Suprapubic skin (tissue), 4 donors: ENCODE data around the gene DDX19B. TPM values are rescaled to one million over a fixed set of nuclear protein-coding genes. Genes with fewer than 3 reads are reported as not detected.
"Not testable (repeated sequence)": the region's sequence is repeated elsewhere in the genome, so short reads cannot be mapped to it uniquely, and the experiment has no call there.

Experiments
- DNase-seq, 2 donors: peaks; one replicate each; pipeline ENCODE4 v3.0.0-alpha.2; 2019; ENCODE audit warnings: low spot score in 2 of 2
- H3K27ac ChIP-seq: fragments of 200-600 bp; sonication (generic); one replicate; pipeline ENCODE4 v1.5.1; 2019
- H3K27me3 ChIP-seq: fragments of 200-600 bp; sonication (generic); one replicate; pipeline ENCODE4 v1.5.1; 2019
- H3K36me3 ChIP-seq: fragments of 200-600 bp; sonication (generic); one replicate; pipeline ENCODE4 v1.5.1; 2019
- H3K4me1 ChIP-seq: fragments of 200-600 bp; sonication (generic); one replicate; pipeline ENCODE4 v1.5.1; 2019
- H3K4me3 ChIP-seq: fragments of 200-600 bp; sonication (generic); one replicate; pipeline ENCODE4 v1.5.1; 2019; ENCODE audit warnings: mild to moderate bottlenecking
- H3K9me3 ChIP-seq: fragments of 200-600 bp; sonication (generic); one replicate; pipeline ENCODE4 v1.5.1; 2019
- EP300 ChIP-seq: sonication (generic); formaldehyde crosslinking; IDR thresholded peaks from one replicate; pipeline ENCODE4 v1.6.1; 2017; ENCODE audit warnings: antibody characterized with exemption
- POLR2A ChIP-seq, 2 donors: fragments of 450-650 bp; IDR thresholded peaks; one replicate each; pipeline ENCODE4 v1.6.1; 2017; ENCODE audit warnings: antibody characterized with exemption in 2 of 2, mild to moderate bottlenecking in 2 of 2, moderate library complexity in 2 of 2
- POLR2AphosphoS5 ChIP-seq, 3 donors: sonication (generic); formaldehyde crosslinking; IDR thresholded peaks; one replicate each; pipeline ENCODE4 v1.6.1; 2017; ENCODE audit warnings: antibody characterized with exemption in 3 of 3
- WGBS: methylation state at CpG from one replicate; pipeline ENCODE4 v1.1.5; 2018; 5-methylcytosine and 5-hydroxymethylcytosine counted together
- total RNA-seq, 4 donors: library from RNA; depleted of rRNA; stranded (reverse); fragments of >200 nt; gene quantifications; one replicate each; pipeline ENCODE4 v1.1.0, GENCODE V29; 2016
- TF ChIP-seq, protein P1 (sequence below), 2 donors: fragments of 200-600 bp in 1 of 2; fragments of 450-650 bp in 1 of 2; sonication (generic) in 1 of 2; IDR thresholded peaks; one replicate each; pipeline ENCODE4 v1.5.1; 2016 to 2019; ENCODE audit warnings: antibody characterized with exemption in 2 of 2, mild to moderate bottlenecking in 1 of 2, moderate library complexity in 1 of 2

The DDX19B gene
- total RNA-seq, 4 donors from 2014 or later: 31.9 to 58.6 (median 43.6) TPM

GRCh38 chr16:70370145-70370544 is 71.2 kb downstream of the DDX19B start:
- 26% methylated on average over 10 of the region's 10 CpGs for WGBS
- not testable (repeated sequence) for H3K4me3 ChIP-seq, H3K9me3 ChIP-seq, DNase-seq, H3K27ac ChIP-seq, H3K27me3 ChIP-seq, H3K4me1 ChIP-seq
- H3K36me3 ChIP-seq: peaks cover 88% of the 10 kb centered on the region
- TF ChIP-seq, protein P1, sequence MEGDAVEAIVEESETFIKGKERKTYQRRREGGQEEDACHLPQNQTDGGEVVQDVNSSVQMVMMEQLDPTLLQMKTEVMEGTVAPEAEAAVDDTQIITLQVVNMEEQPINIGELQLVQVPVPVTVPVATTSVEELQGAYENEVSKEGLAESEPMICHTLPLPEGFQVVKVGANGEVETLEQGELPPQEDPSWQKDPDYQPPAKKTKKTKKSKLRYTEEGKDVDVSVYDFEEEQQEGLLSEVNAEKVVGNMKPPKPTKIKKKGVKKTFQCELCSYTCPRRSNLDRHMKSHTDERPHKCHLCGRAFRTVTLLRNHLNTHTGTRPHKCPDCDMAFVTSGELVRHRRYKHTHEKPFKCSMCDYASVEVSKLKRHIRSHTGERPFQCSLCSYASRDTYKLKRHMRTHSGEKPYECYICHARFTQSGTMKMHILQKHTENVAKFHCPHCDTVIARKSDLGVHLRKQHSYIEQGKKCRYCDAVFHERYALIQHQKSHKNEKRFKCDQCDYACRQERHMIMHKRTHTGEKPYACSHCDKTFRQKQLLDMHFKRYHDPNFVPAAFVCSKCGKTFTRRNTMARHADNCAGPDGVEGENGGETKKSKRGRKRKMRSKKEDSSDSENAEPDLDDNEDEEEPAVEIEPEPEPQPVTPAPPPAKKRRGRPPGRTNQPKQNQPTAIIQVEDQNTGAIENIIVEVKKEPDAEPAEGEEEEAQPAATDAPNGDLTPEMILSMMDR (IDR thresholded peaks at IDR 0.05): peak; percentile 26 to 59

DNA sequence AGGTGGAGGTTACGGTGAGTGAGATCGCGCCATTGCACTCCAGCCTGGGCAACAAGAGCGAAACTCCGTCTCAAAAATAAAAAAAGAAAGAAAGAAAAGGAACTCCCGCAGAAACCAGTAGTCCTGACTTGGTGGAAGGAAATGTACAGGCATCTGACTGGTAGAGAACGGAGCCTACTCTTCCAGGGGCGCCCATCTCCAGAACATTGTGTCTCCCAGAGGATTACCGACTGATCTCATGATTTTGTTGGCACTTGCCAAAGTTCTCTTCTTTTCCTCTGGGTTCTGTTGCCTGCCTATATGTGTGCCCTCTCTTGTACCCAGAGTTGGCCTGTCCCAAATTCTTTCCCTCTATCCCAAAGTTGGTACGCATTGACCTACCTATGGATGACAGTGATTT is 71.9 kb downstream of the DDX19B start:
- H3K36me3 ChIP-seq: peaks cover 85% of the 10 kb centered on the region
- H3K4me1 ChIP-seq: no peaks in the 10 kb centered on the region
- no peak for DNase-seq
- WGBS: 90% methylated on average over 10 of the region's 10 CpGs
- no peaks in the 10 kb centered on the region for H3K9me3 ChIP-seq
- no peak overlapping the region for H3K4me3 ChIP-seq
- H3K27me3 ChIP-seq: no peaks in the 10 kb centered on the region
- no peak overlapping the region for H3K27ac ChIP-seq
- TF ChIP-seq, protein P1 (IDR thresholded peaks at IDR 0.05): no peak
- TF ChIP-seq POLR2AphosphoS5 (IDR thresholded peaks at IDR 0.05): no peak

GRCh38 chr16:70372921-70373728 is 74.1 kb downstream of the DDX19B start:
- WGBS: 96% methylated on average over 22 of the region's 22 CpGs
- no peak overlapping the region for H3K27ac ChIP-seq
- no peak for TF ChIP-seq EP300
- TF ChIP-seq POLR2AphosphoS5 (IDR thresholded peaks at IDR 0.05): no peak
- TF ChIP-seq, protein P1 (IDR thresholded peaks at IDR 0.05): no peak
- TF ChIP-seq POLR2A (IDR thresholded peaks at IDR 0.05): no peak
- H3K4me3 ChIP-seq: no peak overlapping the region
- H3K27me3 ChIP-seq: no peaks in the 10 kb centered on the region
- DNase-seq: no peak
- peaks cover 69% of the 10 kb centered on the region for H3K36me3 ChIP-seq
- no peaks in the 10 kb centered on the region for H3K9me3 ChIP-seq
- no peaks in the 10 kb centered on the region for H3K4me1 ChIP-seq

DNA sequence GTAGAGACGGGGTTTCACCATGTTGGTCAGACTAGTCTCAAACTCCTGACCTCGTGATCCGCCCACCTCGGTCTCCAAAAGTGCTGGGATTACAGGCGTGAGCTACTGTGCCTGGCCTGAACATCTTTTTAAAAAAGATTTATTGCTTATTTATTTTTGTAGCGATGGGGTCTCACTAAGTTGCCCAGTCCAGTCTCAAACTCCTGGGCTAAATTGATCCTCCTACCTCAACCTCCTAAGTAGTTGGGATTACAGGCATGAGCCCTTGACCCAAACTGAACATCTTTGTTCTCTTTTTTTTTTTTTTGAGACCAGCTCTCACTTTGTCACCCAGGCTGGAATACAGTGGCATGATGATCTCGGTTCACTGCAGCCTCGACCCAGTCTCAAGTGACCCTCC is 75.2 kb downstream of the DDX19B start:
- no peak for DNase-seq
- no peak for TF ChIP-seq POLR2AphosphoS5 (IDR thresholded peaks at IDR 0.05)
- no peak for TF ChIP-seq POLR2A (IDR thresholded peaks at IDR 0.05)
- TF ChIP-seq, protein P1 (IDR thresholded peaks at IDR 0.05): no peak
- TF ChIP-seq EP300: no peak
- H3K27ac ChIP-seq: no peak overlapping the region
- no peak overlapping the region for H3K4me3 ChIP-seq
- WGBS: 89% methylated on average over 8 of the region's 8 CpGs
- H3K4me1 ChIP-seq: peaks cover 2% of the 10 kb centered on the region
- no peaks in the 10 kb centered on the region for H3K9me3 ChIP-seq
- no peaks in the 10 kb centered on the region for H3K27me3 ChIP-seq
- H3K36me3 ChIP-seq: peaks cover 64% of the 10 kb centered on the region

- H3K4me1 ChIP-seq: peaks cover 18% of the 10 kb centered on the region
- H3K36me3 ChIP-seq: peaks cover 46% of the 10 kb centered on the region
- H3K4me3 ChIP-seq: no peak overlapping the region
- WGBS: 85% methylated on average over 16 of the region's 16 CpGs
- TF ChIP-seq POLR2A (IDR thresholded peaks at IDR 0.05) (no peak), EP300 (no peak), POLR2AphosphoS5 (IDR thresholded peaks at IDR 0.05) (no peak)
- TF ChIP-seq, protein P1 (IDR thresholded peaks at IDR 0.05): no peak
- H3K27ac ChIP-seq: no peak overlapping the region
- no peak for DNase-seq
- no peaks in the 10 kb centered on the region for H3K27me3 ChIP-seq
- H3K9me3 ChIP-seq: no peaks in the 10 kb centered on the region
Observed at GRCh38 chr16:70375636-70376611, 76.9 kb downstream of the DDX19B start.
